GM18526 (cell line): Measurements from ENCODE around the gene ENTPD2.

Experiments used
- POLR2A ChIP-seq: IDR thresholded peaks from 3 replicates; pipeline ENCODE4 v1.6.1; 2011; ENCODE audit not compliant: insufficient read length; ENCODE audit errors: extremely low read depth

The ENTPD2 gene

GRCh38 chr9:137030538-137031527, 23.0 kb downstream of the ENTPD2 start:
- no peak for TF ChIP-seq POLR2A

DNA sequence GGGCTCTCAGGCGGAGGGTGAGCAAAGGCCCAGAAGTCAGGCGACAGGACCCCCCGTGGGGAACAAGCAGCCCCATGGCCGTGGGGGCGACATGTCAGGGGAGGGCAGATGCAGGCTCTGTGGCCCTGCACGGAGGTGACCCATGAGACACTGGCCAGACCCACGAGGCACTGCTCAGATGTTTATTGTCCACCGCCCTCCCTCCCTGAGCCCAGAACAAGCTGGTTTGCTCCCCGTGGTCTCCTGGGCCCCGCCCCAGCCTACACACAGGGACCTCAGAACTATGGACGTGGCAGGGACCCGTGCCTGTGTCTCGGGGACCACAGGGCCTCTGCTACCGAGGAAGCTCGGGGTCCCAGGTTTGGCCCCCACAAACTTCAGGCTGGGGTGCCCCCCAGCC, 23.9 kb downstream of the ENTPD2 start:
- TF ChIP-seq POLR2A = no peak

GRCh38 chr9:137029058-137029936, 24.6 kb downstream of the ENTPD2 start:
- TF ChIP-seq POLR2A = no peak

DNA sequence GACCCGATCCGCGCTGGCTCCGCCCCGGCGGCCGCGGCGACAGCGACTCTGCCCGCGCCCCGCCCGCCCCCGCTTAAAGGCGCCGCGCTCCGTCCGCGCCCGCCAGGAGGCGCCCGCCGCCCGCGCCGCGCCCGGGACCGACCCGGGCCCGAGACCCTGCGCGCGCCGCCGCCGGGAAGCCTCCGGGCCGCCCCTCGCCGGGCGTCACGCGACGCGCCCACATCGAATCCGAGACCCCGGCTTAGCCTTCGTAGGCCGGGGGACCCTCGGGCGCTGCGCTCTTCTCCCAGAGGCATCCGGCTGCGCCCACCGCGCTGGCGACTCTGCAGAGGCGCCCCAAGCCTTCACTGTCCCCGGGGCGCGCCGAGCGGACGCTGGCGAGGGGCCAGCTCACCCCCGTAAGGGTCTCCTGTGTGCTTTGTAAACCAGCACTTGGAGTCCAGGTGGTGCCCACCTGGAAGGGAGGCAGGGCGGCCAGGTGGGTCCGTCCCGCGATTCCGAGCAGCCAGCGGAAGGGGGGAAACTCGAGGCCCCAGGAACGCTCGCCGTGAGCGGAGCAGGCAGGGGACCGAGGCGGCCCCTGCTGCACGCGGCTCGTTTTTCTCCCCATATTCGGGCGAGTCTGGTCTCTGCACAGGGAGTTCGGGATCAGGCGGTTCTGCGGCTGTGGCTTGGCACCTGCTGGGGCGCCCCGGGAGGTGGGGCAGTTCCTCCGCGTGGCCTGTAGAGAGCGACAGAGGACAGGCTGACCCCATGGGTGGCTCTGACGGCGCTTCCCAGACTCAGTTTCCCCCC, 25.4 kb downstream of the ENTPD2 start:
- no peak for TF ChIP-seq POLR2A

GRCh38 chr9:137027369-137028262, 26.2 kb downstream of the ENTPD2 start, which contains the start of gene ABCA2:
Gene ABCA2, minus strand, starts transcription at chr9:137028237. Its CDS starts 97 bp downstream, at chr9:137028140.
- no peak for TF ChIP-seq POLR2A

- TF ChIP-seq POLR2A = no peak
Measured at GRCh38 chr9:137026828-137027227, 27.0 kb downstream of the ENTPD2 start.

DNA sequence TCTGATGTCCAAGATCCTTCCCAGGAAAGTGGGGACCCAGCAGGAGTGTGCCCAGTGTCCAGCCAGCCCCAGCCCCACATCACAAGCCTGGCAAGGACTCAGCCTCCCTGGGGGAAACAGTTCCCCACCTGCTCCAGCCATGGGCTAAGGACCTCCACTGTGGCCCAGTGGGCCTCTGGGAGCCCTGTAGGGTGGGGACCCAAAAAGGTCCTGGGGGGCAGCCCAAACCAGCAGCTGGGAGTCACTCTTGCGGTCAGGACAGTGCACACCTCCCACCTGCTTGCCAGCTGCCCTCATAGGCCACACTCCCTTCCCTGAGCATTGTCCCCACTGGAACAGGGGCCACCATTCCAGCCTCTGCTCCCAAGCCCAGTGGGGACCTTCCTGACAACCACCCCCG, 27.5 kb downstream of the ENTPD2 start:
- TF ChIP-seq POLR2A = no peak

- TF ChIP-seq POLR2A = no peak
Measured at GRCh38 chr9:137025517-137025966, 28.3 kb downstream of the ENTPD2 start.

- TF ChIP-seq POLR2A = no peak
Measured at GRCh38 chr9:137023583-137023991, 30.3 kb downstream of the ENTPD2 start.

DNA sequence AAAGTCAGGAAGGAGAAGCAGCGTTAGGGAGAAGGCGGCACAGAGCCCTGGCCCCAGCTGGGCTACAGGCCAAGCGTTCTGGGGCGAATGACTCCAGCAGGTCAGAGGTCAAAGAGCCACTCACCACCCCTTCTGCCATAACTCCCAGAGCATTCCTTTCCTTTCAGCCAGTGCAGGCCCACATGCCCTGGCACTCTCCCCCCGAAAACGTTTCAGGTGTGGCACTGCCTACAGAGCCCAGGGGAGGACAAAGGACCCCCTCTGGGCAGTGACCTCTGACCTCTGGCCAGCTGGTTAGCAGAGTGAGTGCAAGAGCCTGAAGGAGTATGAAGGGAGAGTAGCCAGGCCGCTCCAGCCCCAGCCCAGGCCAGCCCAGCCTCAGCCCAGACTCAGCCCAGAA, 30.7 kb downstream of the ENTPD2 start:
- TF ChIP-seq POLR2A = no peak

GRCh38 chr9:137022662-137023008, 31.2 kb downstream of the ENTPD2 start:
- TF ChIP-seq POLR2A = no peak

DNA sequence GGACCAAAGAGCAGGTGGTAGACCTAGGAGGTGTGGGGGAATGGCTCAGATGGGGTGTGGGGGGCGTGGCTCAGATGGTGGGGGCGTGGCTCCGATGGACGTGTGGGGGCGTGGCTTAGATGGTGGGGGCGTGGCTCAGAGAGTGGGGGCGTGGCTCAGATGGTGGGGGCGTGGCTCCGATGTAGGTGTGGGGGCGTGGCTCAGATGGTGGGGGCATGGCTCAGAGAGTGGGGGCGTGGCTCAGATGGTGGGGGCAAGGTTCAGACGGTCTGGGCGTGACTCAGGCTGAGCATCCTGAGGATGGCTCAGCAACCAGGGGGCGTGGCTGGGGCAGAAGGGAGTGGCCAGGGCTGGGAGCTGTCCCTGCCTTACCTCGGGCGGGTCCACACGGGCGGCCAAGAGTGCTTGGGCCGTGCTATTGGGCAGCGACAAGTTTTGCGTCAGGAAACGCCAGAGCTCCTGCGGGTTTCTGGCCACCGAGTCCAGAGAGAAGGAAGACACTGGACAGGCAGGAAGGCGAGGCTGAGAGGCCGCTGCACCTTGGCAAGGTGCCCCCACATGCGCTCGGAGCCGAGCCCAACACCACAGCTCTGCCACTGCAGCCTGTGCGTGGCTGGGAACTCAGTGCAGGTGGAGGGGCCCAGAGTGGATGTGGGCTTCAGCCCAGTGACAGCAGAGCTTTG, 31.7 kb downstream of the ENTPD2 start:
- TF ChIP-seq POLR2A = no peak

DNA sequence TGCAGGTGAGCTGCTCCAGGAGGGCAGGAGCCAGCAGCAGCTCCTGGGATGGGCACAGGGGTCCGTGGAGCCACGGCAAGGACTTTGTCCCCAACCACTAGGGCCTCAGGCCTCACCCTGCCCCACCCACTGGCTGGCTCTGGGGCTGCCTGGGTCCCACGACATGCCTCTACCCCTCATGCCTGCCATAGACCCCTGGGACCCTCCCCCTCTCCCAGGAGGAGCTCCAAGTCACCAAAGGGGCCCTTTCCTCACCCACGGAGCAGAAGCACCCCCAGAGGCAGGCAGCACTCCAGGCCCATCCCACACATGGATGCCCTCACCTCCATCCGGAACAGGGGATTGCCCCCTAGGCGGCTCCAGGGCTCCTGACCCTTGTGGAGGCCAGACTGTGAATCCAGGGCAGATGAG, 32.3 kb downstream of the ENTPD2 start:
- TF ChIP-seq POLR2A = no peak
